ENCODE results near the gene FES.

Gene FES

DNA sequence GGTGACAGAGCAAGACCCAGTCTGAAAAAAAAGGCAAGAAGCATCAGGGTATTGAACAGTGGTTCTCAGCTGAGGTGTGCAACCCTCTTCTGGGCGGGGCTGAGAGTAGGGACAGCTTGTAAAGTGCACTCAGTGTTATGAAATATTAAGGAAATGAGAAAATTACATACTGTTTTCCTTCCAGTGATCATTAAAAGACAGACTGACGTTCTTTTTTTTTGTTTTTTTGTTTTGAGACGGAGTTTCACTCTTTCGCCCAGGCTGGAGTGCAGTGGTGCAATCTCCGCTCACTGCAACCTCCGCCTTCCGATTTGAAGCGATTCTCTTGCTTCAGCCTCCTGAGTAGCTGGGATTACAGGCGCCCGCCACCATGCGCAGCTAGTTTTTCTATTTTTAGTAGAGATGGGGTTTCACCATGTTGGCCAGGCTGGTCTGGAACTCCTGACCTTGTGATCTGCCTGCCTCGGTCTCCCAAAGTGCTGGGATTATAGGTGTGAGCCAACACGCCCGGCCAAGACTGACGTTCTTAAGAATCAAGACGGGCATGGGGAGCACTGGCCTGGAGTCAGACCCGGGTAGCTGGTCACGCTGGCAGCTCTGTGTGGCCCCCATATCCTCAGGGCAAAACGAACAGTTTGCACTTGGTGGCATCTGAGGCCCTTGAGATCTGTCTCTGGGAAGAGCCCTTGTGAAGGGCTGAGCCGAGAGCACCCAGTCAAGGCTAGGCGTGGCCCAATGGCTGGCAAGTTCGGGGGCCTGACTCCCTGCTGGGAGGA is 30.2 kb downstream of the FES start:
- no peak overlapping the region for H3K4me3 ChIP-seq (ENCODE audit: low read depth, low read length)
- TF ChIP-seq, protein P1, sequence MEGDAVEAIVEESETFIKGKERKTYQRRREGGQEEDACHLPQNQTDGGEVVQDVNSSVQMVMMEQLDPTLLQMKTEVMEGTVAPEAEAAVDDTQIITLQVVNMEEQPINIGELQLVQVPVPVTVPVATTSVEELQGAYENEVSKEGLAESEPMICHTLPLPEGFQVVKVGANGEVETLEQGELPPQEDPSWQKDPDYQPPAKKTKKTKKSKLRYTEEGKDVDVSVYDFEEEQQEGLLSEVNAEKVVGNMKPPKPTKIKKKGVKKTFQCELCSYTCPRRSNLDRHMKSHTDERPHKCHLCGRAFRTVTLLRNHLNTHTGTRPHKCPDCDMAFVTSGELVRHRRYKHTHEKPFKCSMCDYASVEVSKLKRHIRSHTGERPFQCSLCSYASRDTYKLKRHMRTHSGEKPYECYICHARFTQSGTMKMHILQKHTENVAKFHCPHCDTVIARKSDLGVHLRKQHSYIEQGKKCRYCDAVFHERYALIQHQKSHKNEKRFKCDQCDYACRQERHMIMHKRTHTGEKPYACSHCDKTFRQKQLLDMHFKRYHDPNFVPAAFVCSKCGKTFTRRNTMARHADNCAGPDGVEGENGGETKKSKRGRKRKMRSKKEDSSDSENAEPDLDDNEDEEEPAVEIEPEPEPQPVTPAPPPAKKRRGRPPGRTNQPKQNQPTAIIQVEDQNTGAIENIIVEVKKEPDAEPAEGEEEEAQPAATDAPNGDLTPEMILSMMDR (IDR thresholded peaks at IDR 0.05; ENCODE audit: low read depth, low read length): no peak

DNA sequence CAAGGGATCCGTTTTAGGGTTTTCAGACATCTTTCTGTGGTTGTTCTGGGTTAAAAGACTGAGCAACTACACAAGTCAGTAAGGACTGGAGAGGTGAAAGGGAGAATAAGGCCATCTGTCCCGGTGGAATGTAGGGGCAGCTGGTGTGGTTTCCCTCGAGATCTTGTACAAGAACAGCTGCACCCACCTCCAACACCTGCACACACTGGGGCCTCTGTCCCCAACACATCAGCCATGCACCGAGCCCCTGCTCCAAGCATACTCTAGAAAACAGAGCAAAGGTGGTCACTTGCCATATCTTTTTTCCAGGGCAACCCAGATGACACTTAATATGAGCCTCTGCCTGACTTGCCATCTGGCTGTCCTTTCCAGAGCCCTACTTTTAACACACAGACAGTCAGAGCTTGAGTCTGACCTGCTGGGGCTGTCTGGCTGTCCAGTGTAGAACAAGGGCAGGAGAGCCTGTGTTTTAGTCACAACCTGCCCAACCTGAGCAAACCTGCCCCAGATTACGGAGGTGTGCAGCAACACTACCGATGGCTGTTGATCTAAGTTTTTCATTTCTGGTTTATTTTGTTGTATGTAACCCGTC is 31.0 kb downstream of the FES start:
- TF ChIP-seq, protein P1 (IDR thresholded peaks at IDR 0.05; ENCODE audit: low read depth, low read length): no peak
- H3K4me3 ChIP-seq (ENCODE audit: low read depth, low read length): no peak overlapping the region

DNA sequence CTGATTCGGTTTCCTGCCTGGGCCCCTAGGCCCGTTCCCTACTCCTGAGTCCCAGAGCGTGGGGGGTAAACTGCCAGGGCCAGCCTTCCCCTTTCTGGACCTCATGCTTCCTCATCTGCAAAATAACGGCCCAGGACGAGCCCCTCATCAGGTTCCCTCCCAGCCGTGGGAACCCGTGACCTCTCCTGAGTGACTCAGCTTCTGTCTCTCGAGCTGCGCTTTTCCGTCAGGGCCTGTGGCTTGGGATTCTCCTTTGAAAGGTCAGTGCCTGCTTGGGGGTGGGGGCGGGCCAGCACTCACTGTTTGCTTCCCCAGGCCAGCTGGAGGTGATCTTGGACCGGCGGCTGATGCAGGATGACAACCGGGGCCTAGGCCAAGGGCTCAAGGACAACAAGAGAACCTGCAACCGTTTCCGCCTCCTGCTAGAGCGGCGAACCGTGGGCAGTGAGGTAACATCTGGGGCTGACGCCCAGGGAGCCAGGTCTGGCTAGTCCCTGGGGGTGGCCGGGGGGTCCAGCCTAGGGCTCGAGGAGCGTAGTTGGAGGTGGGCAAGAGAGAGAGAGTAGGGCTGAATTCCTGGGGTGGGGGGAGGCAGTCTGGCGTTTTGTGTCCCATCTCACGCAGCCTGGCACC is 31.6 kb downstream of the FES start:
- TF ChIP-seq, protein P1 (IDR thresholded peaks at IDR 0.05; ENCODE audit: low read depth, low read length): no peak
- H3K4me3 ChIP-seq (ENCODE audit: low read depth, low read length): no peak overlapping the region

DNA sequence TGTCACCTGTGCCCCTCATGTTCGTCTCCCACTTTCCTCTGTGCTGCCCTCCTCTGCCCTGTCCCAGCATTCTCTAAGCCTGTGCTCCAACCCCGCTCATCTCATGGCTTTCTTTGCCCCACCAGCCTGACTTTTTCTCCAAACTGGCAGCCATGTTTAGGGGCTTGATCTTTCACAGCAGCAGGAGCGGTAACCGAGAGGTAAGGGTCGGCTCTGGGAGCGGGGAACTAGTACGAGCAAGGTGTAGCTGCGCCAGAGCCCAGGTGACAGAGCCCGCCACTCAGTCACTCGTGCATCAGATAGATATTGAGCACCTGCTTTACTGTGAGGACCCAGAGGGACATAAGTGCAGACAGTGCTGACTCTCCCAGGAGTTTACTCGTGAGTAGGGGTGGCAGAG is 32.2 kb downstream of the FES start:
- H3K4me3 ChIP-seq (ENCODE audit: low read depth, low read length): no peak overlapping the region
- TF ChIP-seq, protein P1 (IDR thresholded peaks at IDR 0.05; ENCODE audit: low read depth, low read length): no peak

DNA sequence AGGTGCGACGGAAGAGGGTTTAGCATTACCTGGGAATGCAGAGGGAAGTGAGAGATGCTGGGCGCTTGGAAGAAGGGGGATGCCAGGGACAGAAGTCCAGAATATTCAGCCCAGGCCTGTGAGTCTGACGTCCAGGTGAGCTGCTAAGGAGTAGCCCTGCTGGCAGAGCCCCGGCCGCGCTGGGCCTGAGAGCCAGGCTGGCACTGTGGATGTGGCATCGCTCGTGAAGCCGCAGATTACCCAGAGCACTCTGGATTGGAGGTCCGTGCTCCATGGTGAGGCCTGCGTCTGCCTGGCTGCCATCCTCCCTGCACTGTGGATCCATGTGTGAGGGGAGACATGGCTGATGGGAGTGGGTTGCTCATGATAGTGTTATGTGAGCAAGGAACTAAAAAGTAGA is 33.3 kb downstream of the FES start:
- H3K4me3 ChIP-seq (ENCODE audit: low read depth, low read length): no peak overlapping the region
- TF ChIP-seq, protein P1 (IDR thresholded peaks at IDR 0.05; ENCODE audit: low read depth, low read length): no peak

DNA sequence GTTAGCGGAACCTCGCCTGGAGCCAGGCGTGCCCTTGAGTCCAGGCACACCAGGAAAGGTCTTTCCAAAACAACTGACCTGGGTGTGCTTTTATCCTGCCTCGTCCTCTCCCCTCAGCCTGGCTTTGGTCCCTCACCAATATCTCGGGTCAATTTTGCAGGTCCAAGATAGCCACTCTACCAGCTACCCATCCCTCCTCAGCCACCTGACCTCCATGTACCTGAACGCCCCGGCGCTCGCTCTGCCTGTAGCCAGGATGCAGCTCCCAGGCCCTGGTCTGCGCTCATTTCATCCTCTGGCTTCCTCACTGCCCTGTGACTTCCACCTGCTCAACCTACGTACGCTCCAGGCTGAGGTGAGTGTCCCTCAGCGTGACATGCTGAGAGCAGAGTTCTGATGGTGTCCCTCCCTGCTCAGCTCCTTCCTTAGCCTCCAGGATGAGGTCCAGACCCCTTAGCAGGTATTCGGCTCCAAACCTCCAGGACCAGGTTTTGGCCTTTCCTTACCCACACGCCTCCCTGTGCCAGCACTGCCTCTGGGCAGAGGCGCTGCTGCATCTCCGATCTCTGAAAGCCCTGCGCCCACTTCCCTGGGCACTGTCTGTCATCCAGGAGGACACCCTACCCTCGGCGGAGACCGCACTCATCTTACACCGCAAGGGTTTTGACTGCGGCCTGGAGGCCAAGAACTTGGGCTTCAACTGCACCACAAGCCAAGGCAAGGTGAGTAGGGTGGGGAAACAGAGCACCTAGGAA is 33.9 kb downstream of the FES start:
- TF ChIP-seq, protein P1 (IDR thresholded peaks at IDR 0.05; ENCODE audit: low read depth, low read length): no peak
- no peak overlapping the region for H3K4me3 ChIP-seq (ENCODE audit: low read depth, low read length)
